KMS-11 (cell line): ENCODE data around the gene BCOR.

ENCODE experiments used
- H2AFZ ChIP-seq: fragments of 200-600 bp; sonication (generic); 2 replicates; pipeline ENCODE4 v1.6.1; 2016; ENCODE audit warnings: antibody characterized with exemption, mixed run types, low read depth
- H3K27ac ChIP-seq: fragments of 200-600 bp; sonication (generic); 2 replicates; pipeline ENCODE4 v1.6.1; 2016; ENCODE audit warnings: mild to moderate bottlenecking, mixed run types
- H3K27me3 ChIP-seq: fragments of 200-600 bp; sonication (generic); 2 replicates; pipeline ENCODE4 v1.6.1; 2017; ENCODE audit warnings: mild to moderate bottlenecking, low read depth, mixed run types, moderate library complexity; ENCODE audit not compliant: insufficient read depth
- H3K36me3 ChIP-seq: fragments of 200-600 bp; sonication (generic); 2 replicates; pipeline ENCODE4 v1.6.1; 2017; ENCODE audit warnings: mild to moderate bottlenecking, mixed run types; ENCODE audit not compliant: insufficient read depth
- H3K4me1 ChIP-seq: fragments of 200-600 bp; sonication (generic); 2 replicates; pipeline ENCODE4 v1.6.1; 2016; ENCODE audit warnings: mild to moderate bottlenecking, low read depth, mixed run types; ENCODE audit not compliant: poor library complexity, severe bottlenecking
- H3K4me2 ChIP-seq: fragments of 200-600 bp; sonication (generic); 2 replicates; pipeline ENCODE4 v1.7.0; 2016; ENCODE audit warnings: mild to moderate bottlenecking, mixed run types
- H3K4me3 ChIP-seq: fragments of 200-600 bp; sonication (generic); IDR thresholded peaks from 2 replicates; pipeline ENCODE4 v1.6.1; 2017; ENCODE audit warnings: low read depth, low read length, mixed read lengths; ENCODE audit not compliant: insufficient read depth
- H3K79me2 ChIP-seq: fragments of 200-600 bp; sonication (generic); 2 replicates; pipeline ENCODE4 v1.6.1; 2016; ENCODE audit warnings: low read depth, mixed run types; ENCODE audit not compliant: insufficient read depth
- H3K9ac ChIP-seq: fragments of 200-600 bp; sonication (generic); 2 replicates; pipeline ENCODE4 v1.6.1; 2016; ENCODE audit warnings: mild to moderate bottlenecking, mixed run types
- H4K20me1 ChIP-seq: fragments of 200-600 bp; sonication (generic); 2 replicates; pipeline ENCODE4 v1.6.1; 2016; ENCODE audit warnings: mild to moderate bottlenecking, mixed run types; ENCODE audit not compliant: insufficient read depth
- TF ChIP-seq, protein P1 (sequence below): fragments of 200-600 bp; sonication (generic); conservative IDR thresholded peaks from 2 replicates; pipeline ENCODE4 v1.6.1; 2017; ENCODE audit warnings: low read depth, mild to moderate bottlenecking, antibody characterized with exemption, low read length, moderate library complexity, mixed read lengths

Gene BCOR

DNA sequence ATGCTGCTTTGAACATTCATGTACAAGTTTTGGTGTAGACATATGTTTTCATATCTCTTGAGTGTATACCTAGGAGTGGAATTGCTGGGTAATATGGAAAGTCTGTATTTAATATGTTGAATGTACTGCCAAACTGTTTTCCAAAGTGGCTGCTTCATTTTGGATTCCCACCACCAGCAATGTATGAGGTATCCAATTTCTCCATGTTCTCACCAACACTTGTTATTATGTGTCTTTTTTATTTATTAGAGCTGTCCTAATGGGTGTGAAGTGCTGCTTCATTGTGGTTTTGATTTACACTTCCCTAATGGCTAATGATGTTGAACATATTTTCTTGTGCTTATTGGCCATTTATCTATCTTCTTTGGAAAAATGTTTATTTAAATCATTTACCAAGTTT, 60.4 kb downstream of the BCOR start:
- no peaks in the 10 kb centered on the region for H3K4me1 ChIP-seq
- no peaks in the 10 kb centered on the region for H4K20me1 ChIP-seq
- H3K9ac ChIP-seq: no peak overlapping the region
- no peaks in the 10 kb centered on the region for H3K27me3 ChIP-seq
- TF ChIP-seq, protein P1, sequence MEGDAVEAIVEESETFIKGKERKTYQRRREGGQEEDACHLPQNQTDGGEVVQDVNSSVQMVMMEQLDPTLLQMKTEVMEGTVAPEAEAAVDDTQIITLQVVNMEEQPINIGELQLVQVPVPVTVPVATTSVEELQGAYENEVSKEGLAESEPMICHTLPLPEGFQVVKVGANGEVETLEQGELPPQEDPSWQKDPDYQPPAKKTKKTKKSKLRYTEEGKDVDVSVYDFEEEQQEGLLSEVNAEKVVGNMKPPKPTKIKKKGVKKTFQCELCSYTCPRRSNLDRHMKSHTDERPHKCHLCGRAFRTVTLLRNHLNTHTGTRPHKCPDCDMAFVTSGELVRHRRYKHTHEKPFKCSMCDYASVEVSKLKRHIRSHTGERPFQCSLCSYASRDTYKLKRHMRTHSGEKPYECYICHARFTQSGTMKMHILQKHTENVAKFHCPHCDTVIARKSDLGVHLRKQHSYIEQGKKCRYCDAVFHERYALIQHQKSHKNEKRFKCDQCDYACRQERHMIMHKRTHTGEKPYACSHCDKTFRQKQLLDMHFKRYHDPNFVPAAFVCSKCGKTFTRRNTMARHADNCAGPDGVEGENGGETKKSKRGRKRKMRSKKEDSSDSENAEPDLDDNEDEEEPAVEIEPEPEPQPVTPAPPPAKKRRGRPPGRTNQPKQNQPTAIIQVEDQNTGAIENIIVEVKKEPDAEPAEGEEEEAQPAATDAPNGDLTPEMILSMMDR: no peak
- no peaks in the 10 kb centered on the region for H3K79me2 ChIP-seq
- no peak overlapping the region for H3K4me3 ChIP-seq
- H3K4me2 ChIP-seq: no peak overlapping the region
- no peak overlapping the region for H2AFZ ChIP-seq
- no peaks in the 10 kb centered on the region for H3K36me3 ChIP-seq
- no peak overlapping the region for H3K27ac ChIP-seq

DNA sequence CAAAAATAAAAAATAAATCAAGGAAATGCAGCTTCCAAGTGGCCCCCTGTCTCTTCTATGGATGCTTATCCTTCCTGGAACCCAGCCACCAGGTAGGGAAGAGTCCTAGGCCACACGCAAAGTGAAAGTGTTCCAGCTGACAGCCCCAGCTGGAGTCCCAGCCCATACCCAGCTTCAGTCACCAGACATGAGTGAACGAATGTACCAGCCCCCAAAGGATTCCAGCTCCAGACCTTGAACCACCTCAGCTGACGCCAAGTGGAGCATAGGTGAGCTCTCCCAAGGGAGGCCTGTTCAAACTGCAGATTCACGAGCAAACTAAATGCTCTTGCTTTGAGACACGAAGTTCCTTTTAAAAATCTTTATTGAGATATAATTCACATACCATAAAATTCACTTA, 62.0 kb downstream of the BCOR start:
- no peak overlapping the region for H2AFZ ChIP-seq
- no peaks in the 10 kb centered on the region for H4K20me1 ChIP-seq
- no peak overlapping the region for H3K9ac ChIP-seq
- no peaks in the 10 kb centered on the region for H3K4me1 ChIP-seq
- no peaks in the 10 kb centered on the region for H3K36me3 ChIP-seq
- no peak overlapping the region for H3K27ac ChIP-seq
- no peak overlapping the region for H3K4me2 ChIP-seq
- no peaks in the 10 kb centered on the region for H3K79me2 ChIP-seq
- H3K4me3 ChIP-seq: no peak overlapping the region
- TF ChIP-seq, protein P1: no peak
- H3K27me3 ChIP-seq: no peaks in the 10 kb centered on the region

DNA sequence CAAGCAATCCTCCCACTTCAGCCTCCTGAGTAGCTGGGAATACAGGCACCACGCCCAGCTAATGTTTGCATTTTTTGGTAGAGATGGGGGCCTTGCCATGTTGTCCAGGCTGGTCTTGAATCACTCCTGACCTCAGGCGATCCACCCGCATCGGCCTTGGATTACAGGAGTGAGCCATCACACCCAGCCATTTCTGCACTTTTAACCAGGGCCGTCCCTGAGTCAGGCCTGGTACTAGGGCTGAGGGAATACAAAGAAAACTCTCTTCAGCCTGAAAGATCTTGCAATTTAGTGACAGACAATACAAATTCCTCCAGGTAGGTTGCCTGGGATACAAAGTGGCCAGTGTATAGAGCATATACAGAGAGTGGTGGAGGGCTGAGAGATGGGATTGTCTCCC, 65.8 kb downstream of the BCOR start:
- H3K36me3 ChIP-seq: no peaks in the 10 kb centered on the region
- no peak overlapping the region for H3K4me3 ChIP-seq
- H3K4me2 ChIP-seq: no peak overlapping the region
- no peaks in the 10 kb centered on the region for H4K20me1 ChIP-seq
- H3K4me1 ChIP-seq: no peaks in the 10 kb centered on the region
- no peak overlapping the region for H2AFZ ChIP-seq
- TF ChIP-seq, protein P1: no peak
- no peaks in the 10 kb centered on the region for H3K79me2 ChIP-seq
- no peak overlapping the region for H3K9ac ChIP-seq
- no peak overlapping the region for H3K27ac ChIP-seq
- H3K27me3 ChIP-seq: no peaks in the 10 kb centered on the region

DNA sequence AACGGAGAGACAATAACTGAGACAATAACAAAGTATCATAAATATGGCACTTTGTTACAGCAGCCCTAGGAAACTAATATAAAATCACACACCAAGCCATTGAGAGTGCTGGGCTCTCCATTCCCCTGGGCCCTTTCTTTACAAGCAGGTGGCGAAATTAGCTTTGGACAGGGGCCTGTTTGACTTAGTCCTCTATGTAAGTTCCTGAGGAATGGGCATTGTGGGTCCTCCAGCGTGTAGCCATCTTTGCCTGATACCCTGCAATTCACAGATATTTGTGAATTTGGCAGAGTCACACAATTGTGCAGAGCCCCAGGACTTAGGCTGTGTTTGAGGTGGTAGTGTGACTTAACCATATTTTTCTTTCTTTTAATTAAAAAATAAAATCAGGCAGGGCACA, 67.6 kb downstream of the BCOR start:
- H3K4me3 ChIP-seq: no peak overlapping the region
- H3K4me2 ChIP-seq: no peak overlapping the region
- no peaks in the 10 kb centered on the region for H3K4me1 ChIP-seq
- H2AFZ ChIP-seq: no peak overlapping the region
- TF ChIP-seq, protein P1: no peak
- no peak overlapping the region for H3K9ac ChIP-seq
- H3K79me2 ChIP-seq: no peaks in the 10 kb centered on the region
- no peaks in the 10 kb centered on the region for H3K27me3 ChIP-seq
- H3K27ac ChIP-seq: no peak overlapping the region
- H3K36me3 ChIP-seq: no peaks in the 10 kb centered on the region
- H4K20me1 ChIP-seq: no peaks in the 10 kb centered on the region

DNA sequence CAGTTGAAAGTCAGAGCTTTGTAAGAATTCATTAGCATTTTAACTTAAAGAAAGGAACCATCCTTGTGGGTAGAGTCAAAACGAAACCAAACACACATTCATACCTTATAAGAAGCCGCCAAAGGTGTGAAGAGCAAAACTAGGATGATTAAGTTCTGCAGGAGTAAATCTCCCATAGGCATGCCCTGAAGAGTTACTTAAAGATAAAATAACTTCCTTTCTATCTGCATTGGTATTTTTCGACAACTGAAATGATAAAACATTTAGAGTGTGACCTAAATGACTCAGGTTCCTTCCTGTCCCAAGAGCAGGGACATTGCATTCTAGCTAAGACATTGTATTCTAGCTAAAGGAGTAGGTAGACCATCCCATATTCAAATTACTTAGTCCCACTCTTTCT, 75.3 kb downstream of the BCOR start:
- Histone ChIP-seq H3K79me2 (no peaks in the 10 kb centered on the region), H3K9ac (no peak overlapping the region), H3K27me3 (no peaks in the 10 kb centered on the region), H3K4me2 (no peak overlapping the region), H3K4me3 (no peak overlapping the region), H2AFZ (no peak overlapping the region), H3K27ac (no peak overlapping the region), H3K36me3 (no peaks in the 10 kb centered on the region), H4K20me1 (no peaks in the 10 kb centered on the region), H3K4me1 (no peaks in the 10 kb centered on the region)
- TF ChIP-seq, protein P1: no peak
